Mucosa of rectum (tissue), 2 donors: ENCODE data around the gene MVK.

Experiments used
- H3K27ac ChIP-seq, 2 donors: one replicate each; pipeline ENCODE4 v1.7.0; 2013; ENCODE audit warnings: inconsistent platforms in 2 of 2, low read depth in 2 of 2, low read length in 2 of 2
- H3K27me3 ChIP-seq, 2 donors: one replicate each; pipeline ENCODE4 v1.7.0; 2013; ENCODE audit warnings: low read length in 2 of 2; ENCODE audit not compliant: control insufficient read depth in 2 of 2, insufficient read depth in 2 of 2
- H3K36me3 ChIP-seq, 2 donors: one replicate each; pipeline ENCODE4 v1.7.0; 2013; ENCODE audit warnings: low read length in 2 of 2; ENCODE audit not compliant: control insufficient read depth in 2 of 2, insufficient read depth in 2 of 2
- H3K4me1 ChIP-seq, 2 donors: one replicate each; pipeline ENCODE4 v1.7.0; 2013; ENCODE audit warnings: low read length in 2 of 2, mild to moderate bottlenecking in 1 of 2; ENCODE audit not compliant: control insufficient read depth in 2 of 2, insufficient read depth in 2 of 2
- H3K4me3 ChIP-seq, 2 donors: one replicate each; pipeline ENCODE4 v1.7.0; 2013; ENCODE audit warnings: low read length in 2 of 2
- H3K9ac ChIP-seq, 2 donors: one replicate each; pipeline ENCODE4 v1.7.0; 2013; ENCODE audit warnings: low read length in 2 of 2, low read depth in 1 of 2, mild to moderate bottlenecking in 1 of 2
- H3K9me3 ChIP-seq, 2 donors: one replicate each; pipeline ENCODE4 v1.7.0; 2013; ENCODE audit warnings: low read length in 2 of 2; ENCODE audit not compliant: control insufficient read depth in 2 of 2
- donor health status: healthy.
- donor health status: Normal muscosa, but diverticular disease.

The MVK gene

DNA sequence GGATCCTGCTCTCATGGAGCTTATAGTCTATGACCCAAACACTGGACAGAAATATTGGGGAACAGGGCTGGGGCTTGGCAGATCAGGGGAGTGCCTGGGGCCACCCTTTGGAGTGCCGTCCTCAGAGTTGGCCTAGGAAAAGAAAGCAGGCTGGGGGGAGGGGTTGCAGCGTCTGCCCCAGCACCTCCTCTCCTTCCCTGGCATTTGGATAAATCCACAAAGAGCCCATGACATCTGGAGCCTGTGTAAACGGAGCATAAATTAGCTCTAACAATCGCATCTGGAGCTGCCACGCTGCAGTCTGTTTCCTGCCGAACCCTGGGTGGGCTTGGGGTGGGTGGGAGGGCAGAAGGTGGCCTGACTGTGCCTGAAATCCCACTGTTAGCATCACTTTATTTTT lies 63.8 kb downstream of the MVK start:
- Histone ChIP-seq H3K4me1 (no peaks in the 10 kb centered on the region), H3K27me3 (no peaks in the 10 kb centered on the region), H3K9ac (no peak overlapping the region), H3K4me3 (no peak overlapping the region), H3K36me3 (no peaks in the 10 kb centered on the region), H3K9me3 (no peaks in the 10 kb centered on the region), H3K27ac (no peak overlapping the region)

GRCh38 chr12:109637996-109638395 lies 64.4 kb downstream of the MVK start:
- no peak overlapping the region for H3K4me3 ChIP-seq
- H3K36me3 ChIP-seq, result no peaks in the 10 kb centered on the region
- H3K27ac ChIP-seq, result no peak overlapping the region
- H3K27me3 ChIP-seq, result no peaks in the 10 kb centered on the region
- H3K9me3 ChIP-seq, result no peaks in the 10 kb centered on the region
- H3K4me1 ChIP-seq, result no peaks in the 10 kb centered on the region
- no peak overlapping the region for H3K9ac ChIP-seq

GRCh38 chr12:109638735-109639134 lies 65.1 kb downstream of the MVK start:
- Histone ChIP-seq H3K4me3 (no peak overlapping the region), H3K4me1 (no peaks in the 10 kb centered on the region), H3K36me3 (no peaks in the 10 kb centered on the region), H3K9ac (no peak overlapping the region), H3K27ac (no peak overlapping the region), H3K27me3 (no peaks in the 10 kb centered on the region), H3K9me3 (no peaks in the 10 kb centered on the region)

DNA sequence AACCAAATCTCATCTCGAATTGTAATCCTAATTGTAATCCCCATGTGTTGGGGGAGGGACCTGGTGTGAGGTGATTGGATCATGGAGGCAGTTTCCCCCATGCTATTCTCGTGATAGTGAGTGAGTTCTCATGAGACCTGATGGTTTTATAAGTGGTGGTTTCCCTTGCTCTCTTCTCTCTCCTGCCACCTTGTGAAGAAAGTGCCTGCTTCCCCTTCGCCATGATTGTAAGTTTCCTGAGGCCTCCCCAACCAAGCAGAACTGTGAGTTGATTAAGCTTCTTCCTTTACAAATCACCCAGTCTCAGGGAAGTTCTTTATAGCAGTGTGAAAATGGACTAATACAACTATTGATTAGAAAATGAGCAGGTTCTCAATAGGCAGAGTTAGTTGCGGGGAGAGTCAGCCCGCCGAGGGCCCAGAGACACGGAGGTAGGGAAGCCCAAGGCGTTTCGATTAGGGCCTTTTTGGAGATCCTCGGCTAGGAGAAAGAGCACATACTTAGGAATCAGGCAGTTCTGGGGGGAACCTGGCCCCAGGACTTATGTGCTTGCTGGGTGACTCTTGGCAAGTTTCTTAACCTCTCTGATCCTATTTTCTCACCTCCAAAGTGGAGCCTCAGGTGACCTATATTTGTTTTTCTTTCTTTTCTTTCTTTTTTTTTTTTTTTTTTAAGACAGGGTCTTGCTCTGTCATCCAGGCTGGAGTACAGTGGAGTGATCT lies 65.7 kb downstream of the MVK start:
- no peaks in the 10 kb centered on the region for H3K27me3 ChIP-seq
- no peaks in the 10 kb centered on the region for H3K36me3 ChIP-seq
- H3K4me3 ChIP-seq, result no peak overlapping the region
- H3K9ac ChIP-seq, result no peak overlapping the region
- H3K27ac ChIP-seq, result no peak overlapping the region
- no peaks in the 10 kb centered on the region for H3K4me1 ChIP-seq
- no peaks in the 10 kb centered on the region for H3K9me3 ChIP-seq

GRCh38 chr12:109640961-109641360 lies 67.4 kb downstream of the MVK start:
- peaks cover 0 to 2% of the 10 kb centered on the region in 2 donors for H3K27me3 ChIP-seq
- no peak overlapping the region for H3K9ac ChIP-seq
- H3K4me1 ChIP-seq, result no peaks in the 10 kb centered on the region

DNA sequence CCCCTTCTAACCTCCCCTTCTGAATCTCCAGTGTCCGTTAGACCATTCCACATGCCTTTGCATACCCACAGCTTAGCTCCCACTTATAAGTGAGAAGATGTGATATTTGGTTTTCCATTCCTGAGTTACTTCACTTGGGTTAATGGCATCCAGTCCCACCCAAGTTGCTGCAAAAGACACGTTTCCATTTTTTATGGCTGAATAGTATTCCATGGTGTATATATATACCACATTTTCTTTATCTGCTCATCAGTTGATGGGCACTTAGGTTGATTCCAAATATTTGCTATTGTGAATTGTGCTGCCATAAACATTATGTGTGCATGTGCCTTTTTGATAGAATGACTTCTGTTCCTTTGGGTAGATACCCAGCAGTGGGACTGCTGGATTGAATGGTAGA lies 67.8 kb downstream of the MVK start:
- no peaks in the 10 kb centered on the region for H3K36me3 ChIP-seq
- H3K9me3 ChIP-seq, result no peaks in the 10 kb centered on the region
- no peak overlapping the region for H3K27ac ChIP-seq
- H3K27me3 ChIP-seq, result peaks cover 0 to 2% of the 10 kb centered on the region in 2 donors
- no peaks in the 10 kb centered on the region for H3K4me1 ChIP-seq
- no peak overlapping the region for H3K4me3 ChIP-seq
- no peak overlapping the region for H3K9ac ChIP-seq

More at GRCh38 chr12:109640961-109641360, 67.4 kb downstream of the MVK start:
- no peaks in the 10 kb centered on the region for H3K9me3 ChIP-seq
- no peak overlapping the region for H3K27ac ChIP-seq
- no peaks in the 10 kb centered on the region for H3K36me3 ChIP-seq
- H3K4me3 ChIP-seq, result no peak overlapping the region

DNA sequence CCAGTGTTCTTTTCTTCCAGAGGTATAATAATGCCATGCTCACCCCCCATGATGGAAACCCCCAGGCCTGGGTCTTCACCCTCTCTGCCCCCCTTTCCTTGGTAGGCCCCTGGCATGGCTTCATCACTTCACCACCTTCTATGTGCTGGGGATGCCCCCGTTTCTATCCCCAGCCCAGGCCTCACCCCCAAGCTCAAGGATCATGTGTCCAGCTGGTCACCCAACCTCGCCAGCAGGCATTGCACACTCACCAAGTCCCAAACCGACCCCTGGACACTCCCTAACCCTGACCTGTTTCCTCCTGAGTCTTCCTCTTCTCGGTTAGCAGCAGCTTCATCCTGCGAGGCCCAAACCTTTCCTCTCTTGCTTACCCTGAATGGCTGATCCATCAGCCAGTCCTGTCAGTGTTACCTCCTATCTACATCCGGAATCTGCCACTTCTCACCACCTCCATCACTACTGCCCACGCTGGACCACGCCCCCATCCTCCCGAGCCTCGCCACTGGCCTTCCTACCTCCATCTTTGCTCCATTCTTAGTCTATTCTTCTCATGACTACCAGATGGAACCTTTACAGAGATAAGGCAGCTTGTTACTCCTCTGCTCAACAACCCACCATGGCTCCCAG lies 69.0 kb downstream of the MVK start:
- Histone ChIP-seq H3K4me1 (no peaks in the 10 kb centered on the region), H3K27ac (no peak overlapping the region), H3K36me3 (no peaks in the 10 kb centered on the region), H3K27me3 (peaks cover 0 to 2% of the 10 kb centered on the region in 2 donors), H3K4me3 (no peak overlapping the region), H3K9ac (no peak overlapping the region), H3K9me3 (no peaks in the 10 kb centered on the region)

- no peak overlapping the region for H3K9ac ChIP-seq
- H3K4me1 ChIP-seq, result no peaks in the 10 kb centered on the region
- peaks cover 0 to 2% of the 10 kb centered on the region in 2 donors for H3K27me3 ChIP-seq
- no peak overlapping the region for H3K4me3 ChIP-seq
- H3K9me3 ChIP-seq, result no peaks in the 10 kb centered on the region
- H3K27ac ChIP-seq, result no peak overlapping the region
- H3K36me3 ChIP-seq, result no peaks in the 10 kb centered on the region
Observed at GRCh38 chr12:109645194-109645593, 71.6 kb downstream of the MVK start.

- peaks cover 0 to 2% of the 10 kb centered on the region in 2 donors for H3K27me3 ChIP-seq
Observed at GRCh38 chr12:109645708-109646107, 72.1 kb downstream of the MVK start.

More at GRCh38 chr12:109645708-109646107, 72.1 kb downstream of the MVK start:
- Histone ChIP-seq H3K4me1 (no peaks in the 10 kb centered on the region), H3K9ac (no peak overlapping the region), H3K27ac (no peak overlapping the region), H3K4me3 (no peak overlapping the region), H3K9me3 (no peaks in the 10 kb centered on the region), H3K36me3 (no peaks in the 10 kb centered on the region)
